Activated T-helper 1 cell treated with Interleukin-2 at 50 U/mL for 16 hours (primary cell): ENCODE measurements around the gene IFITM5.
"Not testable (repeated sequence)": the region's sequence is repeated elsewhere in the genome, so short reads cannot be mapped to it uniquely, and the experiment has no call there.

Source experiments
- DNase-seq: peaks from one replicate; pipeline ENCODE4 v3.0.0-alpha.2; 2020; ENCODE audit warnings: low read depth

The IFITM5 gene

DNA sequence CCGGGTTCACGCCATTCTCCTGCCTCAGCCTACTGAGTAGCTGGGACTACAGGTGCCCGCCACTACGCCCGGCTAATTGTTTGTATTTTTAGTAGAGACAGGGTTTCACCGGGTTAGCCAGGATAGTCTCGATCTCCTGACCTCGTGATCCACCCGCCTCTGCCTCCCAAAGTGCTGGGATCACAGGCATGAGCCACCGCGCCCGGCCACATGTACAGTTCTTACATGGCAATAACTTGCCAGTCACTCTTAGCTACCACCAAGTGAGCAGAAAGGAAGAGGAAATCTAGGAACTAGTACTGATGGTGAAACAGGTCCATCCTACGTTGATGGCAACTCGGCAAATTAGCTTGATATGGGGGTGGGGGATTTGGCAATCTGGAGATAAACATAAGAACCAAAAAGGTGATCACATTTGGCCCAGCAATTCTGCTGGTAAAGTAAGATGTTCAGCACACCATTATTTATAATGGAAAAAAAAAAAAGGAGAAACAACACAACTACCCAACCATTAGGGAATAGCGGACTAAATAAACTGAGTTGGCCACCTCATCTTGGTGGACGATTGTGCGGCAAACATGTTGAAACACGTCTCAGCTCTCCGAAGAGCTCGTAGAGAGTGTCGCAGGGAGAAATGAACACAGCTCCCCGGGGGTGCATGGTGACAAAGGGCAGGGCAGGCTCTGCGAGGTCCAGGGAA lies 15.8 kb downstream of the IFITM5 start:
- DNase-seq = no peak

DNA sequence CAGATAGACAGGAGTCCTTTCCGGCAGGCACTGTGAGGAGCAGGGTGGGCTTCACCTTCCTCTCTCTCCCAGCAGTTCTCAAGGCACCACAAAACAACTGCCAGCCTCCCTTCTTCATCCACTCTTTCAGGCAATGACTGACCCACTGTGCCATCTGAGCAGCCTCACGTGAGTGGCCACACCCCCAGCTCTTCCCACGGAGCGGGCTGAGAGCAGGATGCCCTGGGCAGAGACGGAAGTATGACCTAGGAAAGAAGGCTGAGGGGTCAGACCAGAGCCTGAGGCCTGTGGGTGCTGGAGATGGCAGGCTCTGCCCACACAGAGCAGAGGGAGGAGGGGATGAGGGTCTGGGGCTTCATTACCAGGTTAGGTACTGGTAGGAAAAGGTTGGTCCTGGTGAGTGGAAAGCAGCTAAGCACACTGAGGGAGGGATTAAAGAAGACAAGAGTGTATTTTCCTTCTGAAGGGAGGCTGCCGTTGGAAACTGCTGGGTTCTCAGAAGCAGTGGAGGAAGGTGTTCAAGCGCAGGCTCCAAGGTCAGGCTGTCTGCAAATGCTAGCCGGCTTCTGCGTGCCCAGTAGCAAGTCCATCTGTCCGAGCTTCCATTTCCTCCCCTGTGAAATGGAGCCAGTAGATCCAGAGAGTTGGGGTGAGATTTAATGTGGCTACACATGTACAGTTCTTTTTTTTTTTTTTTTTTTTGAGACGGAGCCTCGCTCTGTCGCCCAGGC lies 16.5 kb downstream of the IFITM5 start:
- no peak for DNase-seq

DNA sequence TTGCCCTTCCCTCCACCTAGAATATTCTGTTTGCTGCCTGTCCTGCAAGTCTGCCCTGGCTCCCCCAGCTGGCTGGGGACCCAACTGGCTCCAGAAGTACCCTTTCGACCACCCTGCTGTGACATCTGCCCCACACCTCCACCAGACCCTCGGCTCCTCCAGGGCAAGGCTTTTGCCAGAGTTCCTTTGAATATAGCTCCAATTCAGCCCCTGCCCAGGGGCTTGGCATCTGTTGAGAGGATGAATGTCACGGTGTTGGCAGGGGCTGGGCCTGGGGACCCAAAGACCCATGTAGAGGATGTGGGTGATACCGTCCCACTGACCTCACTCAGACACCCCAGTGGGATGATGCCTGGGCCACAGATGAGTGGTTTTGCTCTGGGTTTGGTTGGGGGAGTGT lies 17.2 kb downstream of the IFITM5 start:
- DNase-seq = no peak

DNA sequence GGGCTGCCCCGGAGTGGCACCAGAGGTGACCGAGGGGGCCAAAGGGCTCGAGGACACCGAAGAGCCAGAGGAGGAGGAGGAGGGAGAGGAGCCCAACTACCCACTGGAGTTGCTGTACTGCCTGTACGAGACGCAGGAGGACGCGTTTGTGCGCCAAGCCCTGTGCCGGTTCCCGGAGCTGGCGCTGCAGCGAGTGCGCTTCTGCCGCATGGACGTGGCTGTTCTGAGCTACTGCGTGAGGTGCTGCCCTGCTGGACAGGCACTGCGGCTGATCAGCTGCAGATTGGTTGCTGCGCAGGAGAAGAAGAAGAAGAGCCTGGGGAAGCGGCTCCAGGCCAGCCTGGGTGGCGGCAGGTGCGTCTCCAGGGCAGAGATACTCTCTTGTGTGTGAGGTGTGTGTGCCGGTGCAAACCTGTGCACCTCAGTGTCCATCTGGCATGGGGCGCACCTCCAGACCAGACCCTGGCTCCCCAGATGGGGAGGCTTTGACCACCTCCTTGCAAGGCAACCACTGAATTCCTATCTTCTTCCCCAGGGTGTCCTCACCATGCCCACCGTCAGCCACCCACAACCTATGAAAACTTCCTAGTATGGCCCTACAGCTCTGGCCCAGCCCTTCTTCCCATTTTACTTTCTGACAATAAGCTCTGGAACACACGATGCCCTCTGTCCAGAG lies 17.7 kb downstream of the IFITM5 start:
- no peak for DNase-seq

DNA sequence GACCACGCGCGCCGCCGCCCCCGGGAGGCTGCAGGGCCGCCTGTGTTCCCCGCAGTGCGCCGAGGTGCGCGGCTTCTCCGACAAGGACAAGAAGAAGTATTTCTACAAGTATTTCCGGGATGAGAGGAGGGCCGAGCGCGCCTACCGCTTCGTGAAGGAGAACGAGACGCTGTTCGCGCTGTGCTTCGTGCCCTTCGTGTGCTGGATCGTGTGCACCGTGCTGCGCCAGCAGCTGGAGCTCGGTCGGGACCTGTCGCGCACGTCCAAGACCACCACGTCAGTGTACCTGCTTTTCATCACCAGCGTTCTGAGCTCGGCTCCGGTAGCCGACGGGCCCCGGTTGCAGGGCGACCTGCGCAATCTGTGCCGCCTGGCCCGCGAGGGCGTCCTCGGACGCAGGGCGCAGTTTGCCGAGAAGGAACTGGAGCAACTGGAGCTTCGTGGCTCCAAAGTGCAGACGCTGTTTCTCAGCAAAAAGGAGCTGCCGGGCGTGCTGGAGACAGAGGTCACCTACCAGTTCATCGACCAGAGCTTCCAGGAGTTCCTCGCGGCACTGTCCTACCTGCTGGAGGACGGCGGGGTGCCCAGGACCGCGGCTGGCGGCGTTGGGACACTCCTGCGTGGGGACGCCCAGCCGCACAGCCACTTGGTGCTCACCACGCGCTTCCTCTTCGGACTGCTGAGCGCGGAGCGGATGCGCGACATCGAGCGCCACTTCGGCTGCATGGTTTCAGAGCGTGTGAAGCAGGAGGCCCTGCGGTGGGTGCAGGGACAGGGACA lies 18.4 kb downstream of the IFITM5 start:
- DNase-seq = no peak

DNA sequence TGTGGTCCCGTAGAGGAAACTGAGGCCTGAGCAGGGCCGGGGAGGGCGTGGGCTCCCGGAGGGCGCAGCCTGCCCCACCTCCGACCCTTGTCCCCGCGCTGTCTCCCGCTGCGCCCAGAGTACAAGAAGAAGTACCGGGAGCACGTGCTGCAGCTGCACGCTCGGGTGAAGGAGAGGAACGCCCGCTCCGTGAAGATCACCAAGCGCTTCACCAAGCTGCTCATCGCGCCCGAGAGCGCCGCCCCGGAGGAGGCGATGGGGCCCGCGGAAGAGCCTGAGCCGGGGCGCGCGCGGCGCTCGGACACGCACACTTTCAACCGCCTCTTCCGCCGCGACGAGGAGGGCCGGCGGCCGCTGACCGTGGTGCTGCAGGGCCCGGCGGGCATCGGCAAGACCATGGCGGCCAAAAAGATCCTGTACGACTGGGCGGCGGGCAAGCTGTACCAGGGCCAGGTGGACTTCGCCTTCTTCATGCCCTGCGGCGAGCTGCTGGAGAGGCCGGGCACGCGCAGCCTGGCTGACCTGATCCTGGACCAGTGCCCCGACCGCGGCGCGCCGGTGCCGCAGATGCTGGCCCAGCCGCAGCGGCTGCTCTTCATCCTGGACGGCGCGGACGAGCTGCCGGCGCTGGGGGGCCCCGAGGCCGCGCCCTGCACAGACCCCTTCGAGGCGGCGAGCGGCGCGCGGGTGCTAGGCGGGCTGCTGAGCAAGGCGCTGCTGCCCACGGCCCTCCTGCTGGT lies 19.2 kb downstream of the IFITM5 start:
- no peak for DNase-seq

DNA sequence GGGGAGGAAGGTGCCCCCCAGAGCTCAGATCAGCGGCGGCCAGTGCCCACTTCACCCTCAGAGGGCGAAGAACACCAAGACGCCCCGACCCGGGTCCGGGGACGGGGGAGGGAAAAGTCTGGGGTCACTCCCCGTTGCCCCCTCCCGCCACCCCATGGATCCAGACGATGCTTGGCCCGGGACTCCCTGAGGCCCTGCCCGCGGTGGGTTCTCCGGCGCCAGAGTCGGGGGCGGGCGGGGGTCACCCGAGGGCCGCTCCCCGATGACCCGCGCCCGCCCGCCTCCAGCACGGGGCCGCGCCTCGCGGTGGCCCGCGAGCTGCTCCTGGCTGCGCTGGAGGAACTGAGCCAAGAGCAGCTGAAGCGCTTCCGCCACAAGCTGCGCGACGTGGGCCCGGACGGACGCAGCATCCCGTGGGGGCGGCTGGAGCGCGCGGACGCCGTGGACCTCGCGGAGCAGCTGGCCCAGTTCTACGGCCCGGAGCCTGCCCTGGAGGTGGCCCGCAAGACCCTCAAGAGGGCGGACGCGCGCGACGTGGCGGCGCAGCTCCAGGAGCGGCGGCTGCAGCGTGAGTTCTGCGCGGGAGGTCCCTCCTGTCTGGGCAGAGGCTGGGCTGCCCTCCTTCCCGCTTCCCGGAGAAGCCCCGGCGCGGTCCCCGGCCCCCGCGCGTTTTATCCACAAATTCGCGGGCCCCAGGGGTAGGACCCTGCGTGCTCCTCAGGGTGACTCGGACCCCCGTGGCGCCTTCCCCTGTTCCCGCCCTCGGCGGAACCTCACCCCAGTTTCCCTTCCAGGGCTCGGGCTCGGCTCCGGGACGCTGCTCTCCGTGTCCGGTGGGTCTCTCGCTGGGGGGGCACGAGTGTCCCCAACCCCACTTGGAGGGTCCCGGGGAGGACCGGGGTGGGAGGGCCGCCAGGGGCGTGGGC lies 20.0 kb downstream of the IFITM5 start:
- no peak for DNase-seq

DNA sequence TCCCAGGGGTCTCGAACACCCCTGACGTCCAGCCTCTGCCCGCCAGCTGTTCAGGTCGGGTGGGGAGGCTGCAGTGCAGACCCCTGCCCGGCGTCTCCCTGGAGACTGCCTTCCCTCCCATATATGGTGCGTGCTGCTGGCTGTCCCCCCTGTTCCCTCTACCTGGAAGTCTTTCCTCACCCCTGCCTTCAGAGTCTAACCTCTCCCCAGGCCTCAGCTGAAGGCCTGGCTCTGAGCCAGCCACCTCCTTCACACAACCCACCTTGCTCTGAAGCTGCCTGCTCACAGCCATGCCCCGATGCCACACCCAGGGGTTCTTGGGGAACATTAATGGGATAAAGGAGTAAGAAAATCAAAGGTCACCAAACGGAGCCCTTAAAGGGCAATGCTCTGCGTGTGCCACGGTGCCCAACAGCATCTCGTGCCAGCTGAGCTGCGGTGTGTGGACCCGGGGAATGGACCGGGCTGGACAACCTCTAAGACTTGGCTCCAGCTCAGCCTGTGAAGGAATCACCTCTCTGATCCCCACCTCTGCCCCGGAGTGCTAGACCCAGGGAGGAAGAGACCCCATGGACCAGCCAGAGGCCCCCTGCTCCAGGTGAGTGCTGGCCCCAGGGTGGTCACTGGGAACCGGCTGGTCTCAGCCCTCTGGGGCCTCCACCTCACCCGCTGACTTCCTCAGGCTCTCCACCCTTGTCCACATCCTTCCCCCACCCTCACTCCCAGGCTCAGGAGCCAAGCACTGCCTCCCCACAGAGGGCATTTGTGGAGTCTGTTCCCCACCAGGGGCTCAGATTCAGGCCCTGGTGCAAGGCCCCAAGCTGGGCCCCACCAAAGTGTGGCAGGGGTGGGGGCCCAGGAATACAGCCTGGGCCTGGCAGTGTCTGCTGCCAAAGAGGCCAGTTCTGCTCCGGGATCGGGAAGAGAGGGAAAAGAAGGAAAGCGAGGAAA lies 21.1 kb downstream of the IFITM5 start, which contains the start of gene NLRP6:
Gene NLRP6 (plus strand): TSS at position 407 of the 951 bp plus-strand sequence. CDS start 163 bp downstream, at position 570.
- no peak for DNase-seq

DNA sequence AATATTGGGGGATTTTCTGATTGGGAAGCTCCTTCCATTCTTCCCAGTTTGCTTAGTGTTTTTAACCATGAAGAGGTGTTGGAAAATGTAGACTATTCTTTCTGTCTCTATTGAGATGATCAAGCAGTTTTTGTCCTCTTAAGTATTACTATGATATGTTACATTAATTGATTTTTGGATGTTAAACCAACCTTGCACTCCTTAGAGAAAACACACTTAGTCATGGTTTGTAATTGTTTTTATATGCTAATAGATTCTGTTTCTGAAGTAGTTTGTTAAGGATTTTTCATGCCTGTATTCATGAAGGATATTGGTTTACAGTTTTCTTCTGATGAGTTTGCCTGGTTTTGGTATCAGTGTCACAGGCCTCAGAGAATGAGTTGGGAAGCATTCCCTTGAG lies 23.1 kb downstream of the IFITM5 start:
- no peak for DNase-seq

DNA sequence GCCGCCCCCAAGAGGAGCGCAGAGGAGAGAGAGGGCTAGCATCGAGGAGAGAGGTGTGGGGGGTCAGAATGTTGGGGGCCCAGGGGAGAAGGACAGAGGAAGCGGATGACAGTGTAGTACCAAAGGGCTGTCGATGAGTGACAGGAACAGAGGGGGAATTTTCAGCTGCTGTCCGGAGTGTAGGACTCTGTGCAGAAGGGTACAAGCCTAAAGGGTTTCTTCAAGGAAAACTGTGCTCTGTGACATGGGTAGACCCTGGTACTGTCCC lies 26.5 kb downstream of the IFITM5 start:
- DNase-seq = no peak

DNA sequence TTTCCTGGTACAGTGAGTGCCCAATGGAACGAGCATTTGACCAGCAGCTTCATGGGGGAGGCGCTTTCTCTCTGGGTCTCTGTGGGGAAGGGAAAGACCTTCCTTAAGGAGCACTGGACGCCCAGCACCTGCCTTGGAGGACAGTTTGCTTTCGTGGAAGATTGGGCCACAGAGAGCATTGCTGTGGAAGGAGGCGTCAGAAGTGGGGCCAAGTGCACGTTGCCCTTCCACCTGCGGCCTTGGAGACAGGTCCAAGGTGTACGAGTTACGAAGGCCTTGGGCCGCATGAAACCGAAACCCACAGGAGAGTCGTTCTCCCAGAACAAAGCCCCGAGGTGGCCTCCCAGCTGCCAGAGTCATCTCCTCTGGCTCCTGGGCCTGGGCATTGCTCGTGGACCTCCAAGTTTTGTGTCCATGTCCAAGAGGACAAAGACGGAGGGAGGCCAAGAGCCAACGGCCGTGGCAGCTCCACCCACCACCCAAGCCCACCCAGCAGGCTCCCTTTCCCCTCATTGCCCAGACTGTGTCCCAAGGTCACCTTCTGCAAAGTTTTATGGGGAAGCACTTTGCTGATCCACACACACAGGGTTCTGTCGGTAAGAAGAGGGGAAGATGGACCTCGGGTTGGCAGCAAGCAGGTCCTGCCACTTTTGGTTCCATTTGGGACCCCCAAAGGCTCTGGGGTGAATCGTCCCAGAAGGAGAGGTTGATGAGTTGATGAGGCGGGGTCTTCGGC lies 27.0 kb downstream of the IFITM5 start:
- DNase-seq = no peak

DNA sequence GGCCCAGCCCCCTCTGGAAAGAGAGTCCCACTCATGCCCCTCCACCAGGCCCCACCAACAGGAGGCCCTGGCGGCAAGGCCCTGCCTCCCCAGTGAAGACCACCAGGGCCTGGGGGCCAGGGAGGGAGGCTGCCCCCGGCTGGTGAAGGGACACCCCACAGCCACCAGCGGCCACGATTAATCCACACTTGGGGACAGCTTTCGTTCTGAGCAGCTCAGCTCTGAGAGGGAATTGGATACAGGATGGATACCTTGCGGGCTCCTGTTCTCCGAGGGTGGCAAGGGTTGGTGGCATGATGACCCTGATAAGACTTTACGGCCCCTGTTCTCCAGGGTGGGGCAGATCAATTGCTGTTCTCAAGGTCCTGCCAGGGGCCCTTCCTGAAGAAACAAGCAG lies 28.0 kb downstream of the IFITM5 start:
- no peak for DNase-seq

DNA sequence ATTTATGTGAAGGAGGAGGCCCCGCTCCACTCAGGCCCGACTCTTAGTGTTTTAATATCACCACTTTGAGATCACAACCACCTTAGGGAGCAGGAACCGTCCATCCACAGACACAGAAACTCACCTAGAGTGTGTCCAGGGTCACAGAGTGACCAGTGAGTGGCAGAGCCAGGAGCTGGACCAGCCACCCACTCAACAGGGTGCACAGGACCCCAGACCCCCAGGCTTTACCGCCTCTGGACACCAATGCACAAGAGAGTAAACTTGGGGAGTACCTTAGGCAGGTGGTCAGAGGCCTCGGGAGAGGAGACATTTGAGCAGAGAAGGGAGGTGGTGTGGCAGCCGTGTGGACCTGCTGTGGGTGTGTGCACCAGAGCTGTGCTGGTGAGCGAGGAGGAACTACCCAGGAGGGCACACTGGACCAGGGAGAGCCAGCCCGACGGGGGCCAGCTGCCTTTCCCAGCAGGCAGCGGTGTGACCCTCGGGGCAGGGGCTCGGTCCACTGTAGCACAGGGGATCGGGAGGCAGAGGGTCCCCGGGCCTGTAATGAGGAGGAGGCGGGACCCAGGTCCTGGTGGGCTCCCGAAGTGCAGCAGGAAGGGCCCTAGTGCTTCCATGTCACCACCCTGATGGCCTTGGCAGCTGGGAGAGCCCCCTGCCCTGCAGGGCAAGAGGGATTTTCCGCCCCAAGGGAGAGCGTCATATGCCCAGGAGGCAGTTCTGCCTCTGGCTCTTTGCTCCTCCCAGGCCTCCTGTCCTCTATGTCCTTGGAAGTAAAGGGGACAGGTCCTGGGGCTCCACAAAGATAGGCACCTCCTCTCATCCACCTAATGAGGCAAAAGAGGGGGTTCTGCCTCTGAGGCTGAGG lies 28.6 kb downstream of the IFITM5 start:
- DNase-seq = no peak

DNA sequence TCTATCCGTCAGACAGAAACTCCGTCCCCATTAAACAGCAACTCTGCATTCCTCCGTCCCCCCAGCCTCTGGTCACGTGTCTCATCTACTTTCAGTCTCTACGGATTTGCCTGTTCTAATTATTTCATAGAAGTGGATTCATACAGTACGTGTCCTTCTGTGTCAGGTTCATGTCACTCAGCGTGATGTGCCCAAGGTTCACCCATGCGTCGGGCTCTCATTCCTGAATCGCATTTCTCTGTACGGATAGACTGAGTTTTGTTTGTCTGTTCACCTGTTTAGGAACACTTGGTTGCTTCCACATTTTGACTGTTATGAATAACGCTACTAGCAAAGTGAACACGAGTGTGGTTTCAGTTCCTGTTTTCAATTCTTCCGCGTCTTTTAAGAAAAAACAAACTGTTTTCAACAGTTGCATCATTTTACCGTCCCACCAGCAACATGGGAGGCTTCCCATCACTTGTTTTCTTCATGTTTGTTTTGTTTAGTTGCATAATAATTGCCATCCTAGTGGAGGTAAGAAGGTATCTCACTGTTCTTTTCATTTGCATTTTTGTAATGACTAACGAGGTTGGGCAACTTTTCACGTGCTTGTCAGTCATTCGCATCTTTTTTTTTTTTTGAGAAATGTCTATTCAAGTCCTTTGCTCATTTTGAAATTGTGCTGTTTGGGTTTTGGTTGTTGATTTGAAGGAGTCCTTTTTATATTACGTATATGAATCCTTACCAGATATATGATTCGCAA lies 30.0 kb downstream of the IFITM5 start:
- no peak for DNase-seq

DNA sequence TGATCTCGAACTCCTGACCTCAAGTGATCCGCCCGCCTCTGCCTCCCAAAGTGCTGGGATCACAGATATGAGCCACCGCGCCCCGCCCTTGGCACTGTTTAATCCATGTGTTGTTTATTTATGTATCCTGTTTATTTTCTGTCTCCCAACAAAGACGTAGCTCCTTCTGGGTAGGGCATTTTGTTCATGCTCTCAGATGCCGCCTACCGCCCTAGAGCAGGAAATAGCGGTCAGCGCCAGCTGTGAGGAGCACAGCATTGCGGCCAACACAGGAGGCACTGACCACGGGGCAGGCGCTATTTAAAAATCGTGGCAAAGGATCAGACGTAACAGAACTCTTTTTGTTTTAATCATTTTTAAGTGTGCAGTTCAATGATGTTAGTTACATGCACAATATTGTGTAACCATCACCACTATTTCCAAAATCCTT lies 30.6 kb downstream of the IFITM5 start:
- not testable (repeated sequence) for DNase-seq

DNA sequence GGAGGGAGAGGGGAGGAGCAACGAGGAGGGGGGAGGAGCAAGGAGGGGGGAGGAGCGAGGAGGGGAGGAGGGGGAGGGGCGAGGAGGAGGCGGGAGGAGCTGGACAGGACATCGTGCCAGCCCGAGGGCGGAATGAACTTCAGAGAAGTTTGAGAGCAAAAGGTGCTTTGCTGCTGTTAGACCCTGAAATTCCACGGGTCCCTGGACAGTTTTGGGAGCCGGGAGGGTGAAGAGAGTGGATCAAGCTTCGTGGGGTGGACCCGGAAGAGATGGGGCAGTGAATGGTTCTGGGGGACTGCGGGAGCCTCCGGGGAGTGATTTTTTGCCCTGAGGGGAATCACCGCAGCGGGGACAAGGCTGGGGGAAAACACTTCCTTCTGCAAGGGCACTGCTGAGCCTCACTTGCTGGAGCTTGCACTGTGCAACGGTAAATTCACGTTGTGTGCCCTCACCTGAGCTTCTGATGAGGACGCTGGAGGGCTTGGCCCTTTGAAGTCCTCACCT lies 31.8 kb downstream of the IFITM5 start:
- DNase-seq = no peak
